Mesendoderm (in vitro differentiated cells): ENCODE results near the gene HPF1.
"Not testable (repeated sequence)": the region's sequence is repeated elsewhere in the genome, so short reads cannot be mapped to it uniquely, and the experiment has no call there.

Experiments
- DNase-seq: peaks from one replicate; pipeline ENCODE4 v3.0.0; 2013
- H2AK5ac ChIP-seq: 2 replicates; pipeline ENCODE4 v1.6.1; 2013; ENCODE audit warnings: low read length, inconsistent platforms
- H2BK120ac ChIP-seq: 2 replicates; pipeline ENCODE4 v1.6.1; 2013; ENCODE audit warnings: low read depth, mild to moderate bottlenecking, low read length, moderate library complexity, mixed read lengths
- H2BK15ac ChIP-seq: replicated peaks from 2 replicates; pipeline ENCODE4 v1.6.1; 2013; ENCODE audit warnings: low read depth, mild to moderate bottlenecking, moderate library complexity
- H2BK5ac ChIP-seq: 2 replicates; pipeline ENCODE4 v1.6.1; 2013; ENCODE audit warnings: low read length, inconsistent platforms
- H3K18ac ChIP-seq: 2 replicates; pipeline ENCODE4 v1.6.1; 2013; ENCODE audit warnings: mild to moderate bottlenecking, low read length, mixed read lengths
- H3K23ac ChIP-seq: one replicate; pipeline ENCODE4 v1.6.1; 2013; ENCODE audit warnings: low read length
- H3K27ac ChIP-seq: 2 replicates; pipeline ENCODE4 v1.5.1; 2013; ENCODE audit warnings: low read depth, mild to moderate bottlenecking, inconsistent platforms, low read length, moderate library complexity
- H3K27me3 ChIP-seq: 2 replicates; pipeline ENCODE4 v1.6.1; 2013; ENCODE audit warnings: low read length, control low read depth, mild to moderate bottlenecking, inconsistent platforms; ENCODE audit not compliant: insufficient read depth, poor library complexity
- H3K36me3 ChIP-seq: 2 replicates; pipeline ENCODE4 v1.6.1; 2013; ENCODE audit warnings: low read length, inconsistent platforms; ENCODE audit not compliant: control insufficient read depth, insufficient read depth
- H3K4ac ChIP-seq: one replicate; pipeline ENCODE4 v1.6.1; 2013; ENCODE audit warnings: low read depth, mild to moderate bottlenecking, low read length, moderate library complexity
- H3K4me1 ChIP-seq: 2 replicates; pipeline ENCODE4 v1.6.1; 2013; ENCODE audit warnings: low read depth, low read length, inconsistent platforms; ENCODE audit not compliant: control insufficient read depth
- H3K4me2 ChIP-seq: 2 replicates; pipeline ENCODE4 v1.6.1; 2013; ENCODE audit warnings: low read length
- H3K4me3 ChIP-seq: 2 replicates; pipeline ENCODE4 v1.5.1; 2013; ENCODE audit warnings: mild to moderate bottlenecking, low read length
- H3K56ac ChIP-seq: one replicate; pipeline ENCODE4 v1.6.1; 2013; ENCODE audit warnings: low read length
- H3K79me1 ChIP-seq: 2 replicates; pipeline ENCODE4 v1.6.1; 2013; ENCODE audit warnings: low read length, inconsistent platforms
- H3K79me2 ChIP-seq: 2 replicates; pipeline ENCODE4 v1.6.1; 2013; ENCODE audit warnings: mild to moderate bottlenecking, low read length; ENCODE audit not compliant: control insufficient read depth, insufficient read depth
- H3K9ac ChIP-seq: 2 replicates; pipeline ENCODE4 v1.6.1; 2013; ENCODE audit warnings: low read length, inconsistent platforms
- H4K5ac ChIP-seq: one replicate; pipeline ENCODE4 v1.6.1; 2013; ENCODE audit warnings: low read length
- H4K8ac ChIP-seq: one replicate; pipeline ENCODE4 v1.6.1; 2013; ENCODE audit warnings: low read depth, mild to moderate bottlenecking, control low read depth, low read length, moderate library complexity
- WGBS: extraction: QIAGEN DNeasy Blood & Tissue Kit; methylation state at CpG from one replicate; pipeline ENCODE4 v1.1.7; 2013; ENCODE audit warnings: low lambda C conversion rate, missing lambda C conversion rate; ENCODE audit not compliant: insufficient coverage; ENCODE audit errors: extremely low coverage; 5-methylcytosine and 5-hydroxymethylcytosine counted together

Gene HPF1

GRCh38 chr4:169758401-169758962 lies 738 bp upstream of the HPF1 start:
- Histone ChIP-seq H3K36me3 (no peaks in the 10 kb centered on the region), H3K4me1 (peaks cover 5% of the 10 kb centered on the region), H3K4me3 (no peak overlapping the region), H3K4ac (no peak overlapping the region), H2AK5ac (no peak overlapping the region), H3K79me2 (no peaks in the 10 kb centered on the region), H2BK5ac (no peak overlapping the region), H3K27ac (no peak overlapping the region), H4K5ac (peak overlapping the region; percentile 12), H4K8ac (no peak overlapping the region), H3K9ac (no peak overlapping the region), H3K56ac (no peak overlapping the region), H3K23ac (no peak overlapping the region), H3K79me1 (peaks cover 7% of the 10 kb centered on the region), H3K4me2 (no peak overlapping the region), H3K18ac (no peak overlapping the region), H2BK15ac (no peak overlapping the region), H3K27me3 (no peaks in the 10 kb centered on the region), H2BK120ac (no peak overlapping the region)
- DNase-seq = no peak
- no CpG with 5 or more reads among the region's 11 CpGs for WGBS

- Histone ChIP-seq H3K23ac (no peak overlapping the region), H4K8ac (no peak overlapping the region), H3K18ac (peak overlapping the region; percentile 85), H4K5ac (no peak overlapping the region), H3K27ac (peak overlapping the region; percentile 79), H3K4ac (no peak overlapping the region), H2BK5ac (no peak overlapping the region), H3K36me3 (no peaks in the 10 kb centered on the region), H3K79me2 (no peaks in the 10 kb centered on the region), H2BK15ac (no peak overlapping the region), H2BK120ac (peak overlapping the region; percentile 33), H3K4me2 (peak overlapping the region; percentile 73), H3K27me3 (no peaks in the 10 kb centered on the region), H3K4me3 (peak overlapping the region; percentile 37), H3K56ac (peak overlapping the region; percentile 93), H3K9ac (peak overlapping the region; percentile 82), H2AK5ac (no peak overlapping the region), H3K79me1 (peaks cover 7% of the 10 kb centered on the region), H3K4me1 (peaks cover 5% of the 10 kb centered on the region)
- no peak for DNase-seq
- WGBS = no CpG with 5 or more reads among the region's 13 CpGs
Measured at GRCh38 chr4:169756971-169757574, 671 bp downstream of the HPF1 start.

- Histone ChIP-seq H4K8ac (no peak overlapping the region), H3K36me3 (peaks cover 1% of the 10 kb centered on the region), H2BK120ac (no peak overlapping the region), H3K56ac (no peak overlapping the region), H3K27ac (no peak overlapping the region), H3K18ac (no peak overlapping the region), H2BK15ac (no peak overlapping the region), H3K4me2 (no peak overlapping the region), H3K23ac (no peak overlapping the region), H3K4me3 (no peak overlapping the region), H3K79me1 (no peaks in the 10 kb centered on the region), H3K4me1 (no peaks in the 10 kb centered on the region), H2BK5ac (no peak overlapping the region), H3K9ac (no peak overlapping the region), H3K27me3 (no peaks in the 10 kb centered on the region), H4K5ac (no peak overlapping the region), H3K79me2 (no peaks in the 10 kb centered on the region), H3K4ac (no peak overlapping the region), H2AK5ac (no peak overlapping the region)
- no peak for DNase-seq
- no CpG with 5 or more reads among the region's 1 CpG for WGBS
Measured at GRCh38 chr4:169745291-169745690, 12.5 kb downstream of the HPF1 start.

- Histone ChIP-seq H3K18ac (no peak overlapping the region), H3K4ac (no peak overlapping the region), H3K27ac (no peak overlapping the region), H3K4me1 (no peaks in the 10 kb centered on the region), H2BK15ac (no peak overlapping the region), H2BK120ac (no peak overlapping the region), H4K8ac (no peak overlapping the region), H3K23ac (no peak overlapping the region), H2BK5ac (no peak overlapping the region), H3K79me1 (no peaks in the 10 kb centered on the region), H2AK5ac (no peak overlapping the region), H3K56ac (no peak overlapping the region), H3K4me2 (no peak overlapping the region), H3K27me3 (no peaks in the 10 kb centered on the region), H3K36me3 (peaks cover 1% of the 10 kb centered on the region), H3K9ac (no peak overlapping the region), H3K79me2 (no peaks in the 10 kb centered on the region), H3K4me3 (no peak overlapping the region), H4K5ac (no peak overlapping the region)
- no peak for DNase-seq
- no CpG with 5 or more reads among the region's 1 CpG for WGBS
Measured at GRCh38 chr4:169744601-169745000, 13.1 kb downstream of the HPF1 start.

GRCh38 chr4:169741569-169741968 lies 16.2 kb downstream of the HPF1 start:
- DNase-seq = no peak
- no peak overlapping the region for H3K9ac ChIP-seq
- H2BK120ac ChIP-seq = no peak overlapping the region
- no peaks in the 10 kb centered on the region for H3K36me3 ChIP-seq
- H3K23ac ChIP-seq = no peak overlapping the region
- no peaks in the 10 kb centered on the region for H3K79me1 ChIP-seq
- no peak overlapping the region for H3K4me3 ChIP-seq
- no peak overlapping the region for H3K56ac ChIP-seq
- H3K4me2 ChIP-seq = no peak overlapping the region
- H3K79me2 ChIP-seq = no peaks in the 10 kb centered on the region
- no peak overlapping the region for H4K5ac ChIP-seq
- H3K4ac ChIP-seq = no peak overlapping the region
- H3K27ac ChIP-seq = no peak overlapping the region
- no peak overlapping the region for H2AK5ac ChIP-seq
- no peaks in the 10 kb centered on the region for H3K27me3 ChIP-seq
- H3K4me1 ChIP-seq = no peaks in the 10 kb centered on the region
- H2BK15ac ChIP-seq = no peak overlapping the region
- no peak overlapping the region for H4K8ac ChIP-seq
- H3K18ac ChIP-seq = no peak overlapping the region
- WGBS = no CpG with 5 or more reads among the region's 2 CpGs
- H2BK5ac ChIP-seq = no peak overlapping the region

GRCh38 chr4:169738604-169739003 lies 19.1 kb downstream of the HPF1 start:
- H4K8ac ChIP-seq, H3K4me3 ChIP-seq, H3K9ac ChIP-seq, H3K27me3 ChIP-seq, H3K4me2 ChIP-seq, H3K79me2 ChIP-seq, DNase-seq, H3K79me1 ChIP-seq, H3K4me1 ChIP-seq, H2BK15ac ChIP-seq, H3K18ac ChIP-seq, H3K36me3 ChIP-seq, H2BK5ac ChIP-seq, H2AK5ac ChIP-seq, H3K27ac ChIP-seq, H2BK120ac ChIP-seq, H3K23ac ChIP-seq, H3K56ac ChIP-seq, H3K4ac ChIP-seq, H4K5ac ChIP-seq: not testable (repeated sequence)
